HEK293 (cell line): ENCODE results near the gene CYP51A1.

Experiments
- KLF1 ChIP-seq: fragments of 450-650 bp; formaldehyde crosslinking; IDR thresholded peaks from 2 replicates; pipeline ENCODE4 v1.5.1; 2016; ENCODE audit warnings: missing biosample characterization, missing genetic modification characterization
- SP2 ChIP-seq: fragments of 450-650 bp; formaldehyde crosslinking; IDR thresholded peaks from 2 replicates; pipeline ENCODE4 v1.5.1; 2016; ENCODE audit warnings: missing biosample characterization, missing genetic modification characterization
- YY1 ChIP-seq: fragments of 450-650 bp; formaldehyde crosslinking; IDR thresholded peaks from 2 replicates; pipeline ENCODE4 v1.5.1; 2018; ENCODE audit warnings: missing biosample characterization, missing genetic modification characterization
- ZNF394 ChIP-seq: fragments of 450-650 bp; formaldehyde crosslinking; IDR thresholded peaks from 2 replicates; pipeline ENCODE4 v1.5.1; 2016; ENCODE audit warnings: missing biosample characterization, missing genetic modification characterization, mild to moderate bottlenecking, moderate library complexity, borderline replicate concordance
- ZNF514 ChIP-seq: fragments of 450-650 bp; formaldehyde crosslinking; IDR thresholded peaks from 2 replicates; pipeline ENCODE4 v1.5.1; 2016; ENCODE audit warnings: missing biosample characterization, missing genetic modification characterization
- ZNF791 ChIP-seq: fragments of 450-650 bp; formaldehyde crosslinking; IDR thresholded peaks from 2 replicates; pipeline ENCODE4 v1.5.1; 2016; ENCODE audit warnings: missing biosample characterization, missing genetic modification characterization
- TF ChIP-seq, protein P1 (sequence below): fragments of 450-650 bp; formaldehyde crosslinking; IDR thresholded peaks from 2 replicates; pipeline ENCODE4 v1.5.1; 2016; ENCODE audit warnings: missing biosample characterization, missing genetic modification characterization
- TF ChIP-seq, protein P2 (sequence below): fragments of 450-650 bp; formaldehyde crosslinking; IDR thresholded peaks from 2 replicates; pipeline ENCODE4 v1.5.1; 2016; ENCODE audit warnings: missing biosample characterization, missing genetic modification characterization

DNA sequence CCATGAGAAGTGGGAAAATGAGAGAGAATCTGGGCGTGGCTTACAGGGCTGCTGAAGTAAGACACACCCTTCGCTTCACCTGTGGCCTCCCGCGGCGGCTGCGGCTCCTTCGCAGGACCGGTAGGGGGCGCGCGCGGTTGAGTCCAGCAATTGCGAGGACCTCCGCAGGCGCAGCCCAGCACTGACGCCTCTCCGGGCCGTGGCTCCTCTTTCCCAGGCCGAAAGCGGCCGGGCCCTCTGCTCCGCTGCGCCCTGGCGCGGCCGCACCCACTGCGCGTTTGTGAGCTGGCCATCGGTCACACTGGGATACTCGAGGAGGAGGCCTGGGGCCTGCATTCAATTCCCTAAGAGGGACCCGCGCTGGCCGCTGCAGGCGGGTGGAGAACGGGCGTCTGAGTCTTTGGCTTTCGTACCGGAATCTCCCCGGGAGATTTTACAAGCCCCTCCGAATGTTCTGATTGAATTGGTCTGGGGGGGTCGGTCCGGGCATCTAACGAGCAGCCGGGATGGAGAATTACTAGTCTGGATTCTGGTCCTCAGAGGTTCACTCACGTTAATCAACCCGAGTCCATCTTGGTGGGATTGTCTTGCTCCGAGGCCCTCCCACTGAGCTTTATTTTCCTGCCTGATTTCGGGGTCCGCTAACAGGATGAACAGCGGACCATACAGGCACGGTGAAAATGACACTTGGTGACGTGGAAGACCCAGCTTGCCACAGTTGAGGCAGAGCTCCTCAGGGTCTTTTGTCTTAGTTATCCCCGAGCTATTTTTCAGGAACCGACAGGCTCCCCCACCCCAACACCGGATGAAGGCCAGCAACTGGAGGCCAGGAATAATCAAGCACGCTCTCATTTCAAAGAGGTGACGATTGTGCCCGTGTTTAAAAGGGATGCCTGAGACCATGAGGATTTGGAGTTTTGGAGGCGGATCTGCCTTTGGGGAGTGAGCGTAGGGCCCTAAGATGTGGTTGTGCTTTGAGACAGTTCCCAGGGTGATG lies 44.9 kb upstream of the CYP51A1 start, which contains the start of gene LRRD1:
- TF ChIP-seq, protein P1, sequence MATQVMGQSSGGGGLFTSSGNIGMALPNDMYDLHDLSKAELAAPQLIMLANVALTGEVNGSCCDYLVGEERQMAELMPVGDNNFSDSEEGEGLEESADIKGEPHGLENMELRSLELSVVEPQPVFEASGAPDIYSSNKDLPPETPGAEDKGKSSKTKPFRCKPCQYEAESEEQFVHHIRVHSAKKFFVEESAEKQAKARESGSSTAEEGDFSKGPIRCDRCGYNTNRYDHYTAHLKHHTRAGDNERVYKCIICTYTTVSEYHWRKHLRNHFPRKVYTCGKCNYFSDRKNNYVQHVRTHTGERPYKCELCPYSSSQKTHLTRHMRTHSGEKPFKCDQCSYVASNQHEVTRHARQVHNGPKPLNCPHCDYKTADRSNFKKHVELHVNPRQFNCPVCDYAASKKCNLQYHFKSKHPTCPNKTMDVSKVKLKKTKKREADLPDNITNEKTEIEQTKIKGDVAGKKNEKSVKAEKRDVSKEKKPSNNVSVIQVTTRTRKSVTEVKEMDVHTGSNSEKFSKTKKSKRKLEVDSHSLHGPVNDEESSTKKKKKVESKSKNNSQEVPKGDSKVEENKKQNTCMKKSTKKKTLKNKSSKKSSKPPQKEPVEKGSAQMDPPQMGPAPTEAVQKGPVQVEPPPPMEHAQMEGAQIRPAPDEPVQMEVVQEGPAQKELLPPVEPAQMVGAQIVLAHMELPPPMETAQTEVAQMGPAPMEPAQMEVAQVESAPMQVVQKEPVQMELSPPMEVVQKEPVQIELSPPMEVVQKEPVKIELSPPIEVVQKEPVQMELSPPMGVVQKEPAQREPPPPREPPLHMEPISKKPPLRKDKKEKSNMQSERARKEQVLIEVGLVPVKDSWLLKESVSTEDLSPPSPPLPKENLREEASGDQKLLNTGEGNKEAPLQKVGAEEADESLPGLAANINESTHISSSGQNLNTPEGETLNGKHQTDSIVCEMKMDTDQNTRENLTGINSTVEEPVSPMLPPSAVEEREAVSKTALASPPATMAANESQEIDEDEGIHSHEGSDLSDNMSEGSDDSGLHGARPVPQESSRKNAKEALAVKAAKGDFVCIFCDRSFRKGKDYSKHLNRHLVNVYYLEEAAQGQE (tag by site-specific recombination), result no peak
- TF ChIP-seq ZNF394 (tag by site-specific recombination), result no peak
- TF ChIP-seq YY1 (tag by site-specific recombination), result no peak
- TF ChIP-seq ZNF791, result no peak
- no peak for TF ChIP-seq ZNF514
- TF ChIP-seq KLF1 (tag by site-specific recombination), result peak; percentile 45
- no peak for TF ChIP-seq SP2 (tag by site-specific recombination)
- TF ChIP-seq, protein P2, sequence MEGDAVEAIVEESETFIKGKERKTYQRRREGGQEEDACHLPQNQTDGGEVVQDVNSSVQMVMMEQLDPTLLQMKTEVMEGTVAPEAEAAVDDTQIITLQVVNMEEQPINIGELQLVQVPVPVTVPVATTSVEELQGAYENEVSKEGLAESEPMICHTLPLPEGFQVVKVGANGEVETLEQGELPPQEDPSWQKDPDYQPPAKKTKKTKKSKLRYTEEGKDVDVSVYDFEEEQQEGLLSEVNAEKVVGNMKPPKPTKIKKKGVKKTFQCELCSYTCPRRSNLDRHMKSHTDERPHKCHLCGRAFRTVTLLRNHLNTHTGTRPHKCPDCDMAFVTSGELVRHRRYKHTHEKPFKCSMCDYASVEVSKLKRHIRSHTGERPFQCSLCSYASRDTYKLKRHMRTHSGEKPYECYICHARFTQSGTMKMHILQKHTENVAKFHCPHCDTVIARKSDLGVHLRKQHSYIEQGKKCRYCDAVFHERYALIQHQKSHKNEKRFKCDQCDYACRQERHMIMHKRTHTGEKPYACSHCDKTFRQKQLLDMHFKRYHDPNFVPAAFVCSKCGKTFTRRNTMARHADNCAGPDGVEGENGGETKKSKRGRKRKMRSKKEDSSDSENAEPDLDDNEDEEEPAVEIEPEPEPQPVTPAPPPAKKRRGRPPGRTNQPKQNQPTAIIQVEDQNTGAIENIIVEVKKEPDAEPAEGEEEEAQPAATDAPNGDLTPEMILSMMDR (tag by site-specific recombination), result peak; percentile 82
